SW 1271 (cell line): ENCODE data around the gene NKTR.
"Not testable (repeated sequence)": the region's sequence is repeated elsewhere in the genome, so short reads cannot be mapped to it uniquely, and the experiment has no call there.

Experiments
- DNase-seq, 2 experiments: peaks; one replicate each; lab custom pipeline; 2025; lab: John Stamatoyannopoulos, UW

Gene NKTR

DNA sequence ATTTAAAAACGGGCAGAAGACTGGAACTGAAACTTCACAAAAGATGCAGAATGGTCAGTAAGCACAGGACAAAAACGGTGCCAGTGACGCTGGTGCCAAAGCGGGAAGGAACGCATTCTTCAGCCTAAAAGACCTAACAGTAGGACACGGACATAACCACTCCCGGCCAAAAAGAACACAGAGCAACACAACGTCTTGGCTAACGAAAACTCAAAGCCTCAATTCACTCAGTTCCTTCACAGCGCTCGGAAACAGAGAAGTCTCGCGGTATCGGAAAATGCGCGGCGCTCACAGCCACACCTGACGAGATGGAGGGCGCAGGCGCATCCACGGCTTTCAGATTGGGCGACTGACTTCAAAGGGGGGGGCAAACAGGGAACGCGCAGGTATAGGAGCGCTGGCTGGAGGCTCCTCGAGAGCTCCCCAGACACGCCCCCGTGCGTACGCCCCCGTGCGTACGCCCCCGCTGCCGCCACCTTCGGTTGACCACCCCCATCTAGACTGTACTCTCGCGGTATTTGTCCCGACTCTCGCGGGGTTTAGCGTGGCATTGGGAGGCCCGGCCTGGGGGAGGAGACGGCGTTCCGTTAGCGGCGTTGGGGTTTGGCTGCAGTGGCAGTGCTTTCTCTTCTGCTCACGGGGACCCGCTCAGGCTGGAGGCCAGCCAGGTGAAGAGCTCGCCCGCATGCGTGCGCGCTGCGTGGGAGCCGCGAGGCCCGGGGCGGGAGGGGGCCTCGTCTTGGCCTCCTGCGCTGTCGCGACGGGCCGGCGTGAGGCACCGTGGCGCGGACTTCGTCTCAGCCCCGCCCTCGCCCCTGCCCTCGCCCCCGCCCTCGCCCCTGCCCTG, at the start of gene NKTR:
Gene NKTR, plus strand, starts transcription at position 576 of the 847 bp plus-strand sequence. CDS start 321 bp downstream, outside the sequence.
- DNase-seq: peak; percentile 99 to 100

- DNase-seq: no peak
These were observed 47.7 kb upstream of the NKTR start for GRCh38 chr3:42552830-42553229.

GRCh38 chr3:42556089-42556632, 44.3 kb upstream of the NKTR start:
- no peak for DNase-seq

- DNase-seq: not testable (repeated sequence)
These were observed 43.7 kb upstream of the NKTR start for GRCh38 chr3:42556817-42557216.

DNA sequence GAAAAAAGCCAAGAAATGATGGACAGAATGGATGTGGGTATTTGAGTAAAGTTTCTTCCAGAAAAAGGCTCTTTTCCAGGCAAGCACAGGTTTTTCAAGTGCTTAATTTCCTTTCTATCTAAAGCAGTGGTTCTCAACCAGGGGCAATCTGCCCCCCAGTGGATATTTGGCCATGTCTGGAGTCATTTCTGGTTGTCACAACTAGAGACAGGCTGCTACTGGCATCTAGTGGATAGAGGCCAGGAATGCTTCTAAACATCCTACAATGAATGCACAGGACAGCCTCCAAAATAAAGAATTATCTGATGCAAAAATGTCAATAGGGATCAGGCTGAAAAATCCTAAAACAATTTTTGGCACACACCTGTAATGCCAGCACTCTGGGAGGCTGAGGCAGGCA, 42.6 kb upstream of the NKTR start:
- DNase-seq: peak in 1 of 2 experiments; percentile 30

- no peak for DNase-seq
These were observed 38.2 kb upstream of the NKTR start for GRCh38 chr3:42562047-42562907.

- DNase-seq: no peak
These were observed 30.8 kb upstream of the NKTR start for GRCh38 chr3:42569593-42570142.

- peak; percentile 37 to 59 for DNase-seq
These were observed 28.2 kb upstream of the NKTR start for GRCh38 chr3:42572278-42572677.

GRCh38 chr3:42575137-42575741, 25.2 kb upstream of the NKTR start:
- DNase-seq: no peak

- DNase-seq: no peak
These were observed 22.4 kb upstream of the NKTR start for GRCh38 chr3:42578054-42578453.

DNA sequence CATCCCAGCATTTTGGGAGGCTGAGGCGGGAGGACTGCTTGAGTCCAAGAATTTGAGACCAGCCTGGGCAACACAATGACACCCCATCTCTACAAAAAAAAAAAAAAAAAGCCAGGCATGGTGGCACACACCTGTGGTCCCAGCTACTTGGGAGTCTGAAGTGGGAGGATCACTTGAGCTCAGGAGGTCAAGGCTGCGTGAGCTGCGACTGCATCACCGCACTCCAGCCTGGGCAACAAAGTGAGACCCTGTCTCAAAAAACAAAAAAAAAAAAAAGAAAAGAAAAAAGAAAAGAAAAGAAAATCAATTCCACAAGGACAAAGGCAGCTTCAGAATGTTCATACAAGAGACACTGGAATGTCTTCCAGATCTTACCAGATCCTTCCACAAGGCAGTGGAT, 21.1 kb upstream of the NKTR start:
- not testable (repeated sequence) for DNase-seq

DNA sequence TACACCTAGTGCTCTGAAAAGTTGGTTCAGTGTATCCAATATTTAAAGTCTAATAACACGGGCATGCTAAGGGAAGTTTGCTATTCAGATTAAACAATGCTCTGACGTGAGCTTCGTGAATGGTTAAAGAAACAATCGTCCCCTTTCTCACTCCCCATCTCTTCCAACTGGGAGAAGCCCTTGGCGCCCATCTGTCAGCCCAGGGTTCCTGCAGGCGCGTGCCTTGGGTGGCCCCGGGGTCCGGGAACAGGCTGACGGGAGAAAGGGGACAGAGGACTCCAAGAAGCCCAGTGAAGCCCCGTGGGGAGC, 19.1 kb upstream of the NKTR start:
- no peak for DNase-seq

GRCh38 chr3:42581709-42582473, 18.6 kb upstream of the NKTR start, which contains the start of gene SEC22C:
Gene SEC22C, minus strand, starts transcription at chr3:42581967. Its CDS starts 12,921 bp downstream, at chr3:42569046.
- DNase-seq: peak; percentile 83 to 94

- DNase-seq: no peak
These were observed 17.9 kb upstream of the NKTR start for GRCh38 chr3:42582474-42583070.

GRCh38 chr3:42588625-42589024, 11.9 kb upstream of the NKTR start:
- DNase-seq: no peak

DNA sequence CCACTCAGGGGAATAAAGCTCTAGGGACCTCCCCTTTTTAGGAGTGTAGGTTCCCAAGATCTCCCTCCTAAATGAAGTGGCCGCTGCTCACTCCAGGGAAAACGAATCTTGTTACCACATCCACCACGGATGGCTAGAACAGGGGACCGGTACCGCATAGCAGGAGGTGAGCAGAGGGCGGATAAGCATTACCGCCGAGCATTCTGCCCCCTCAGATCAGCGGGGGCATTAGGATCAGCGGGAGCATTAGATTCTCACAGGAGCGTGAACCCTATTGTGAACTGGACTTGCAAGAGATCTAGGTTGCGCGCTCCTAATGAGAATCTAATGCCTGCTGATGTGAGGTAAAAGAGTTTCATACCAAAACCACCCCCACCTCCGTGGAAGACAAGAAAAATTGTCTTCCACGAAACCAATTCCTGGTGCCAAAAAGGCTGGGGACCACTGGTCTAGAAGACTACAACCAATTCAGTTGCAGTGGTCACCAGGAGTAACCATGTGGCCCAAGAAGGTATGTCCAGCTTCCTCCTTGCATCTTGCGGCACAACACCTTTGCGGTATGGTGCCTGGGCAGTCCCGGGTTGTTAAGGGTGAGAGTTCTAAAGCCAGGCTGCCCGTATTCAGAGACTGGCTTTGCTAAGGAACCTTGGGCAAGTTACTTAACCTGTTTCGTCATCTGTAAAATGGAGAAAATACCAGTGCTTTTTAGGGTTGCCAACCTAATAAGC, 10.9 kb upstream of the NKTR start:
- DNase-seq: no peak

DNA sequence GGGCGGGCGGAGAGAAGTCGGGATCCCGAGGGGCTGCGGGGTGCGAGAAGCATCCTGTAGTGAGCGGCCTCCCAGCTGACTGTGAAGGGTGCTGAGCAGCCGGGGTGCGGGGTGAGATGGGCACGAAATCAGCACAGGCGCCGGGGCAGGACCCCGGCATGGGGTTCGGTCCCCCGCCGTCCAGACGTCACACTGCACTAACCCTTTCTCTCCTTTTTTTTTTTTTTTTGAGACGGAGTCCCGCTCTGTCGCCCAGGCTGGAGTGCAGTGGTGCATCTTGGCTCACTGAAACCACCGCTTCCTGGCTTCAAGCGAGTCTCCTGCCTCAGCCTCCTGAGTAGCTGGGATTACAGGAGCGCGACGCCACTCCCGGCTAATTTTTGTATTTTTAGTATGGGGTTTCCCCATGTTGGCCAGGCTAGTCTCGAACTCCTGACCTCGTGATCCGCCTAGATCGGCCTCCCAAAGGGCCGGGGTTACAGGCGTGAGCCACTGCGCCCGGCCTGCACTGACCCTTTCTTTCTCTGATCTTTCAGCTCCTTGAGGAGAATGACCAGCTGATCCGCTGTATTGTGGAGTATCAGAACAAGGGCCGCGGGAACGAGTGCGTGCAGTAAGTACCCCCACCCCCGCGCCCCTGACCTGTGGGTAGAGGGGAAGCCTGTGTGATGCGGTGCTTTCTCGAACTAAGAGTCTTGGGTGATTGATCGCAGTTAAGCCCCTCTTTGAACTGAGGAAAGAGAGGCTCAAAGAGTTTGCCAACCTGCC, 9.3 kb upstream of the NKTR start:
- no peak for DNase-seq

DNA sequence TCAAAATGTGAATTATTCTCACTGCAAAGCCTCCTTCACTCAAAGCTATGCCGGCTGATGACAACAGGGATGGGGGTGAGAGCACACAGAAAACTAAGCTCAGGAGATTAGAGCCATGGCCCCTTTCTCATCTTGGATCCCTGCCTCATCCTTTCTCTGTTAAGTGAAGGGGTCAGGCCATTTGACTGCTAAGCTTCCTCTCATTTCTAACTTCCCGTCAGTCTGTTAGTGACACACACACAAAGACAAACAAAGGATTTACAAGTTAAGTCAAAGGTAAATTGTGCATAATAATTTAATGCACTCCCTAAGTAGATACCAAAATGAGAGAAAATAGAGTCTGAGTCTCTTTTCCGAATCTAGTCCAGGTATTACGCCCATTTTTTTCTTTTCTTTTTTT, 8.7 kb upstream of the NKTR start:
- no peak for DNase-seq

GRCh38 chr3:42593635-42594034, 6.9 kb upstream of the NKTR start:
- DNase-seq: no peak
